Adrenal gland (tissue), 5 donors: ENCODE measurements around the gene ZBTB34.
A peak's percentile ranks its signal among the peaks of the same experiment; 100 is the strongest.

Experiments
- POLR2A ChIP-seq, 2 donors: fragments of 450-650 bp; IDR thresholded peaks; one replicate each; pipeline ENCODE4 v1.6.1; 2017; ENCODE audit warnings: antibody characterized with exemption in 2 of 2, mild to moderate bottlenecking in 2 of 2, moderate library complexity in 1 of 2
- TF ChIP-seq, protein P1 (sequence below), 6 experiments: fragments of 450-650 bp in 4 of 6; fragments of 200-600 bp in 2 of 6; sonication (generic) in 1 of 6; IDR thresholded peaks; 1 replicate in 5 of 6; 2 replicates in 1 of 6; pipeline versions ENCODE4 v1.5.1 to v1.8.0; 2016 to 2021; ENCODE audit warnings: antibody characterized with exemption in 6 of 6, mild to moderate bottlenecking in 2 of 6, moderate library complexity in 1 of 6
- donor health status: DM: no; HTN: no; CAD: no.

- TF ChIP-seq, protein P1, sequence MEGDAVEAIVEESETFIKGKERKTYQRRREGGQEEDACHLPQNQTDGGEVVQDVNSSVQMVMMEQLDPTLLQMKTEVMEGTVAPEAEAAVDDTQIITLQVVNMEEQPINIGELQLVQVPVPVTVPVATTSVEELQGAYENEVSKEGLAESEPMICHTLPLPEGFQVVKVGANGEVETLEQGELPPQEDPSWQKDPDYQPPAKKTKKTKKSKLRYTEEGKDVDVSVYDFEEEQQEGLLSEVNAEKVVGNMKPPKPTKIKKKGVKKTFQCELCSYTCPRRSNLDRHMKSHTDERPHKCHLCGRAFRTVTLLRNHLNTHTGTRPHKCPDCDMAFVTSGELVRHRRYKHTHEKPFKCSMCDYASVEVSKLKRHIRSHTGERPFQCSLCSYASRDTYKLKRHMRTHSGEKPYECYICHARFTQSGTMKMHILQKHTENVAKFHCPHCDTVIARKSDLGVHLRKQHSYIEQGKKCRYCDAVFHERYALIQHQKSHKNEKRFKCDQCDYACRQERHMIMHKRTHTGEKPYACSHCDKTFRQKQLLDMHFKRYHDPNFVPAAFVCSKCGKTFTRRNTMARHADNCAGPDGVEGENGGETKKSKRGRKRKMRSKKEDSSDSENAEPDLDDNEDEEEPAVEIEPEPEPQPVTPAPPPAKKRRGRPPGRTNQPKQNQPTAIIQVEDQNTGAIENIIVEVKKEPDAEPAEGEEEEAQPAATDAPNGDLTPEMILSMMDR (IDR thresholded peaks at IDR 0.05): no peak
- peak in 1 of 2 donors; percentile 6 for TF ChIP-seq POLR2A (IDR thresholded peaks at IDR 0.05)
Observed at GRCh38 chr9:126860757-126861466, 473 bp downstream of the ZBTB34 start.
